ENCODE results near the gene ST7.

- TF ChIP-seq POLR2A (IDR thresholded peaks at IDR 0.05; ENCODE audit: low read depth, low read length) (no peak), POLR2AphosphoS5 (IDR thresholded peaks at IDR 0.05; ENCODE audit: insufficient read depth, low read depth, low read length) (no peak)
Observed at GRCh38 chr7:117122536-117122935, 169.2 kb downstream of the ST7 start.

All from endothelial cell of umbilical vein (primary cell).